HG03354 (cell line): ENCODE measurements around the gene CDC34.

Experiments used
- ATAC-seq: cut with Tn5 transposase; IDR thresholded peaks from one replicate; pipeline ENCODE4 v1.9.1; 2021; ENCODE audit warnings: mild to moderate bottlenecking; ENCODE audit not compliant: unreplicated experiment, poor library complexity, severe bottlenecking

CDC34 gene

GRCh38 chr19:538641-539428 lies 7.3 kb downstream of the CDC34 start:
- ATAC-seq: no peak

GRCh38 chr19:539429-540030 lies 8.0 kb downstream of the CDC34 start:
- ATAC-seq: no peak

- ATAC-seq: no peak
Measured at GRCh38 chr19:540867-541637, 9.5 kb downstream of the CDC34 start.

- ATAC-seq: no peak
Measured at GRCh38 chr19:541699-542098, 10.1 kb downstream of the CDC34 start.

- no peak for ATAC-seq
Measured at GRCh38 chr19:542173-542866, 10.8 kb downstream of the CDC34 start.

GRCh38 chr19:543910-544608 lies 12.5 kb downstream of the CDC34 start, which contains the start of gene GZMM:
Gene GZMM, plus strand, starts transcription at chr19:544053. Its CDS starts 19 bp downstream, at chr19:544072.
- no peak for ATAC-seq

GRCh38 chr19:547117-547516 lies 15.6 kb downstream of the CDC34 start:
- ATAC-seq: no peak

GRCh38 chr19:547836-548720 lies 16.5 kb downstream of the CDC34 start:
- no peak for ATAC-seq

GRCh38 chr19:548886-549830 lies 17.6 kb downstream of the CDC34 start:
- ATAC-seq: no peak

- no peak for ATAC-seq
Measured at GRCh38 chr19:554817-555216, 23.3 kb downstream of the CDC34 start.

GRCh38 chr19:555474-555808 lies 23.9 kb downstream of the CDC34 start:
- no peak for ATAC-seq

GRCh38 chr19:556611-557382 lies 25.2 kb downstream of the CDC34 start:
- ATAC-seq: no peak

GRCh38 chr19:558770-559439 lies 27.3 kb downstream of the CDC34 start:
- no peak for ATAC-seq

GRCh38 chr19:560121-560520 lies 28.6 kb downstream of the CDC34 start:
- no peak for ATAC-seq

GRCh38 chr19:566403-566802 lies 34.8 kb downstream of the CDC34 start:
- ATAC-seq: no peak

- ATAC-seq: no peak
Measured at GRCh38 chr19:566844-567243, 35.3 kb downstream of the CDC34 start.
